Activated CD8-positive, alpha-beta memory T cell treated with anti-CD3 and anti-CD28 coated beads for 48 hours (primary cell): ENCODE measurements around the gene SELENOT.

Experiments
- DNase-seq, 3 experiments: peaks; one replicate each; pipeline ENCODE4 v3.0.0-alpha.2; 2020; ENCODE audit warnings: low read depth in 2 of 3, low spot score in 2 of 3

The SELENOT gene

GRCh38 chr3:150662410-150663200, 59.5 kb downstream of the SELENOT start:
- no peak for DNase-seq

GRCh38 chr3:150663461-150663860, 60.3 kb downstream of the SELENOT start:
- DNase-seq: no peak

- no peak for DNase-seq
These were observed 63.0 kb downstream of the SELENOT start for GRCh38 chr3:150666167-150666566.

- DNase-seq: no peak
These were observed 70.8 kb downstream of the SELENOT start for GRCh38 chr3:150673966-150674365.

GRCh38 chr3:150675587-150675986, 72.5 kb downstream of the SELENOT start:
- DNase-seq: no peak
